NCI-H2171 (cell line): Measurements from ENCODE around the gene ZNF121.

Source experiments
- DNase-seq: peaks from one replicate; lab custom pipeline; 2025; lab: John Stamatoyannopoulos, UW

The ZNF121 gene

DNA sequence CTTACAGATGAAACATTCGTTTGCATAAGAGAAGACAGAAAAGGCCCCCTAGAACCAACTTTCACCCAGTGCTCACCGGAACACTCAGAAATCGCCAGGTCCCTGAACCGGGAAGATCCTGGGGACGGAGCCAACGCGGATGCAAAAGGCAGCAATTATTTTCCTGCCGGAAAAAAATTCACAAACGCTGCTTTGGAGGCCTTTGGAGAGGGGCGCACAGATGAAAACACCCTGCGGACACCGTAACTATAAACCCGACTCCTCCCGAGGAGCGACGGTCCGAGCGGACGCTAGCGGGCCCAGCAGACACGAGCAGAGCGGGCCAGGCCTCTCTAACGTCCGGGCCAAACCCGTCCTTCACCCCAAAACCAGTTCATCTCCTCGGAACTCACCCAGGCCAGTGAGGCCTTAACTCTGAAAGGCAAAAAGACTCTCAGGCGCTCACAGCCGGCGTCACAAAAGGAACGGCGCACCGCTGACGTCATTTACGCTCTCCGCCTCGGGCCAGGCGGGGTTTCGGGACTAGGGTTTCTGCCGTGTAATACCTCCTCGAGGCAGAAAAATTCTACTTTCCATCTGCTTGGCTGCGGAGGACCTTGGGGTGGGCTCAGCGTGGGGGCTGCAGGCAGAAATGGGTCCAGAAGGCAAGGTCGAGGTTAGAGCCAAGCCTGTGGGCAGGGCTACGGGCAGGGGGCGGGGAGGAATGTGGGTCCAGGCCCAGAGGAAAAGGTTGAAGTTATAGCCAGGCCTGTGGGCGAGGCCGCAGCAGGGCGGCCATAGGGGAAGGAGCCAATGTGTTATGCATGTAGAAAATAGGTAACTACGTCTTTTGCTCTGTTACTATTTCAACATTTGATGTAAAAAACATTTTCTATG lies 45.9 kb downstream of the ZNF121 start, which contains the start of gene ZNF426:
ZNF426 (minus strand) TSS at position 463 of the 876 bp plus-strand sequence. CDS start 2,413 bp downstream, outside the sequence.
- DNase-seq: peak; percentile 86

DNA sequence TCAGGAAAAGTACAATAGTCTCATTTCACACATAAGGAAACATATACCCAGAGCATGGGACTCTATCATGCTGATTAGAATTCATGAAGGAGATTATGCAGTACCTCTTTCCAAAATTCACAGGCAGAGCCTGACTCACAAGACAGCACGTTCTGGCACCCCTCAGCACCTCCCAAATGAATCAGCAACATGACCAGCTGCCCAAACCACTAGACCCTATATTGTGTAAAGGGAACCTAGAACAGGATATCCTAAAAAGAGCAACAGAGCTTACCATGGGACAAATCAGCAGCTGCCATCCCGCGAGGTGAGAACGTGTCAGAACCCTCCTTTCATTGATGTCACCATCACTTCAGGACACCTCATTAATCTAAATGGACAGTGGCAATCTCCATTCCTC lies 48.4 kb downstream of the ZNF121 start:
- no peak for DNase-seq

DNA sequence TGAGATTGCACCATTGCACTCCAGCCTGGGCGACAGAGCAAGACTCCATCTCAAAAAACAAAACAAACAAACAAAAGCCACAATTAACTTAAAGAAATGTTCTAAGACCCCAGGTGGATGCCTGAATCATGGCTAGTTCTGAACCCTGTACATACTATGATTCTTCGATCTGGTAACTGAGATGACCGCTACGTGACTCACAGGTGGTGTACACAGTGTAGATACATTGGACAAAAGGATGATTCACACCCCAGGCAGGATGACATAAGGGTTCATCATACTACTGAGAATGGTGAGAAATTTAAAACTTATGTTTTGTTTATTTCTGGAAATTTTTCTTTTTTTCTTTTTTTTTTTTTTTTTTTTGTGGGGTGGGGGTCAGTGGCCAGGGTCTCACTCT lies 52.4 kb downstream of the ZNF121 start:
- no peak for DNase-seq

DNA sequence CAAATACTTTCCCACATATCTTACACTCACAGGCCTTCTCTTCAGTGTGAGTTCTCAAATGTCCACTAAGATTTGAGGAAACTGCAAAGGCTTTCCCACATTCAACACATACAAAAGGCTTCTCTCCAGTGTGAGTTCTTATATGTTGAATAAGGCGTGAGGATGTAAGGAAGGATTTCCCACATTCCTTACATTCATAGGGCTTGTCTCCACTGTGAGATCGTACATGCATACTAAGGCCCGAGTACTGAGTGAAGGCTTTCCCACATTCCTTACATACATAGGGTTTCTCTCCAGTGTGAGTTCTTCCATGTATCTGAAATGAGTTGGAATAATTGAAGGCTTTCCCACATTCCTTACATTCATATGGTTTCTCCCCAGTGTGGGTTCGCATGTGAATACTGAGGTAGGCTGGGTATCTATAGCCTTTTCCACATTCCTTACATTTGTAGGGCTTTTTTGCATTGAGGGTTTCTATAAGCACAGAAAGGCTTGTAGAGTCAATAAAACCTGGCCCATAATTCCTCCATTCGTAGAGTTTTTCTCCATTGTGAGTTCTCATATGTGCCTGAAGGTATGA lies 55.5 kb downstream of the ZNF121 start:
- DNase-seq: no peak

DNA sequence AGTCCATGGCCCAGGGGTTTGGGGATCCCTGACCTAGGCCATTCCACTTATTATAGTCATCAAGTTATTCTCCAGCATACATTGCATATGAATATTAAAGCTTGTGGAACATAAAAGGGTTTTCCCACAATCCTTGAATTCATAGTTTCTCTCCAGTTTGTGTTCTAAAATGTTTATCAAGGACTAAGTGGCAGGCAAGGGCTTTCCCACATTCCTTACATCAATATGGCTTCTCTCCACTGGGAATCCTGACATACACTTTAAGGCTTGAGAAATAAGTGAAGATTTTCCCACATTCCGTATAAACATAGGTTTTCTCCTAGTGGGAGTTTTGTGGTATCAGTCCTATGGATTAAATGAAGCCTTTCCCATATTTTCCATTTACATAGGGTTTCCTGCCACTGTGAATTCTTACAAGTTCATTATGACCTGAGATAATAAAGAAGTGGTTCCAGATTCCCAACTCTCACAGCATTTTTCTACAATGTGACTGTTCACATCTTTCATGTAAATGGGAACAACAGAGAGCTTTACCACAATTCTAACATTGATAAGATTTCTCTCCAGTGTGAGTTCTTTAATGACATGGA lies 60.3 kb downstream of the ZNF121 start:
- DNase-seq: no peak
